ENCODE results near the gene KIAA0040.
"Not testable (repeated sequence)": the region's sequence is repeated elsewhere in the genome, so short reads cannot be mapped to it uniquely, and the experiment has no call there.

The KIAA0040 gene

GRCh38 chr1:175130649-175131045, 61.9 kb downstream of the KIAA0040 start:
- Mint-ChIP-seq H3K9me3 (no peaks in the 10 kb centered on the region), H3K27me3 (no peaks in the 10 kb centered on the region), H3K36me3 (ENCODE audit: low read depth) (no peaks in the 10 kb centered on the region), H3K27ac (no peak overlapping the region), H3K4me3 (no peak overlapping the region), H3K4me1 (ENCODE audit: low read depth) (peaks cover 51% of the 10 kb centered on the region)
- intact Hi-C loops (cut with micrococcal nuclease), result no loop called here

DNA sequence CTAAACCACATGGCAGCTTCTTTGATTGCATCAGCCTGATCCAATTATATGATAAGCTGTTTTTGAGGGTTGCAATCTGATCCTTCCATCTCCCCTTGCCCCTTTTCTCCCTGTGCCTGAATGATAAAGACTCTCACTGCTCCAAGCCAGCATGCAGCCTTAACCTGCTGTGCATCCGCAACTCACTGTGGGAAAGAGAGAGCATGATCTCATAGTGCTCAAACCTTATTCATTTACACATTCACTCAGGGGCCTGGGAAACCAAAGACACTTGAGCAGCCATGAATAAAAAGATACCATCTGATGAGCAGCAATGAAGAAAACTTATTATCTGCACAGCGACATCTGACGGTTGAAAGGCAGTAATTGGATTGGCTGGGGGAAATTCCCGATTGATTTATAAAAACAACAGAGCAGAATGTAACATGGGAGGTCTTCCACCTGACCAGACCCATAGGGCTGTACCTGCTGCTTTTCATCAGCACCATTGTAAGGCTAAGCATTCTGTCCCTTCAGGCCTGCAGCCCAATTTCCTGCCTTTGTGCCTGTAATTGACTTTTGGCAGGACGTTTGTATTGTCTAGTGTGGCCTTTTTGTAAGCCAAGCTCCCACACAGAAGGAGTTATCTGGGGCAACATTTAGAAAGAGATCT, 62.5 kb downstream of the KIAA0040 start:
- Mint-ChIP-seq H3K27me3 (no peaks in the 10 kb centered on the region), H3K4me1 (ENCODE audit: low read depth) (peaks cover 56% of the 10 kb centered on the region), H3K4me3 (no peak overlapping the region), H3K27ac (no peak overlapping the region), H3K36me3 (ENCODE audit: low read depth) (no peaks in the 10 kb centered on the region), H3K9me3 (no peaks in the 10 kb centered on the region)
- intact Hi-C loops (cut with micrococcal nuclease), result no loop called here

- no peak overlapping the region for H3K27ac Mint-ChIP-seq
- intact Hi-C loops (cut with micrococcal nuclease), result no loop called here
- no peaks in the 10 kb centered on the region for H3K36me3 Mint-ChIP-seq (ENCODE audit: low read depth)
- H3K4me1 Mint-ChIP-seq (ENCODE audit: low read depth), result peaks cover 57% of the 10 kb centered on the region
- H3K4me3 Mint-ChIP-seq, result no peak overlapping the region
- no peaks in the 10 kb centered on the region for H3K27me3 Mint-ChIP-seq
- no peaks in the 10 kb centered on the region for H3K9me3 Mint-ChIP-seq
Measured at GRCh38 chr1:175129644-175129996, 63.0 kb downstream of the KIAA0040 start.

- Mint-ChIP-seq H3K27me3 (no peaks in the 10 kb centered on the region), H3K9me3 (no peaks in the 10 kb centered on the region), H3K27ac (no peak overlapping the region), H3K4me1 (ENCODE audit: low read depth) (peaks cover 55% of the 10 kb centered on the region), H3K36me3 (ENCODE audit: low read depth) (no peaks in the 10 kb centered on the region), H3K4me3 (no peak overlapping the region)
- intact Hi-C loops (cut with micrococcal nuclease), result no loop called here
Measured at GRCh38 chr1:175129182-175129581, 63.4 kb downstream of the KIAA0040 start.

- Mint-ChIP-seq H3K27me3 (no peaks in the 10 kb centered on the region), H3K27ac (peak overlapping the region; percentile 11), H3K4me3 (no peak overlapping the region), H3K4me1 (ENCODE audit: low read depth) (peaks cover 51% of the 10 kb centered on the region), H3K9me3 (no peaks in the 10 kb centered on the region), H3K36me3 (ENCODE audit: low read depth) (no peaks in the 10 kb centered on the region)
- intact Hi-C loops (cut with micrococcal nuclease), result no loop called here
Measured at GRCh38 chr1:175128523-175128922, 64.1 kb downstream of the KIAA0040 start.

- H3K4me1 Mint-ChIP-seq (ENCODE audit: low read depth), result peaks cover 48% of the 10 kb centered on the region
- H3K36me3 Mint-ChIP-seq (ENCODE audit: low read depth), result no peaks in the 10 kb centered on the region
- intact Hi-C loops (cut with micrococcal nuclease), result no loop called here
- no peak overlapping the region for H3K4me3 Mint-ChIP-seq
- no peaks in the 10 kb centered on the region for H3K27me3 Mint-ChIP-seq
- no peaks in the 10 kb centered on the region for H3K9me3 Mint-ChIP-seq
- no peak overlapping the region for H3K27ac Mint-ChIP-seq
Measured at GRCh38 chr1:175127565-175127964, 65.0 kb downstream of the KIAA0040 start.

DNA sequence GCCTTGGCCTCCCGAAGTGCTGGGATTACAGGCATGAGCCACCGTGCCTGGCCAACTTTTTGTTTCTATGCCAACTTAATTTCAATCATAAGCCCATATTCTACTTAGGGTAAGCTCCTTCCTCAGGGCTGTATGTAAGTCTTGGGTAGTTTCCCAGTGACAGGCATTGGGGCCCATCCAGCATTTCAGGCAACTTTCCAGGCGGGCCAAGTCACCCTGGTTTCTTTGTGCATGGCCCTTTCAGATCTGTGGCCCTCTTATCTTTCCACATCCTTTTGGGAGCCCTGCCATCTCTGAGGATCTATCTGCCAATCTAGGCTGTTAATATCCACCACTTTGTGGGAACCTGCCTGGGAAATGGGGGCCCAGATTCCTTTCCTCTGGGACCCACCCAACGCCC, 66.2 kb downstream of the KIAA0040 start:
- H3K27me3 Mint-ChIP-seq, result no peaks in the 10 kb centered on the region
- H3K36me3 Mint-ChIP-seq (ENCODE audit: low read depth), result no peaks in the 10 kb centered on the region
- H3K27ac Mint-ChIP-seq, result peak overlapping the region; percentile 23
- no peaks in the 10 kb centered on the region for H3K9me3 Mint-ChIP-seq
- intact Hi-C loops (cut with micrococcal nuclease), result no loop called here
- peaks cover 48% of the 10 kb centered on the region for H3K4me1 Mint-ChIP-seq (ENCODE audit: low read depth)
- no peak overlapping the region for H3K4me3 Mint-ChIP-seq

DNA sequence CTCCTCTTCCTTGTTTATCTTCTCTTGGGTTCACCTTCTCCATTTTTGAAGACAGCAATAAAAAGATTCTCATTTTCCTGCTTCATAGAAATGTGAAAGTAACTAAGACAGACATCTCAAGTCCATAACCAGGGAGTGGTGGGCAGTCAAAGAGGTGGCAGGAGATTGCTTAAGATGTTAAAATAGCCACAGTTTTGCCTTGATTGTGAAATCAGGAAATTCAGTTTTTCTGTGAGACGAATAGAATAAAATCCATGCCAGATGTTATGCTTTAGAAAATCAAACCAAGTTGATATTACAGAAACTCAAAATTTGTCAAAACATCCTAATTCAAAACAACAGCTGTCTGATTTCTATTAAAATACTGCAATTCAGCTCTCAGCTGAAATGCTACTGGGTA, 67.7 kb downstream of the KIAA0040 start:
- H3K9me3 Mint-ChIP-seq, result no peaks in the 10 kb centered on the region
- no peaks in the 10 kb centered on the region for H3K36me3 Mint-ChIP-seq (ENCODE audit: low read depth)
- H3K4me1 Mint-ChIP-seq (ENCODE audit: low read depth), result peaks cover 45% of the 10 kb centered on the region
- H3K4me3 Mint-ChIP-seq, result no peak overlapping the region
- intact Hi-C loops (cut with micrococcal nuclease), result loop anchor here (1.0 kb wide), 1 partner anchor 96 kb away; no protein-coding TSS in a partner anchor
- no peaks in the 10 kb centered on the region for H3K27me3 Mint-ChIP-seq
- no peak overlapping the region for H3K27ac Mint-ChIP-seq

- intact Hi-C loops (cut with micrococcal nuclease), result no loop called here
- H3K9me3 Mint-ChIP-seq, result no peaks in the 10 kb centered on the region
- peaks cover 16% of the 10 kb centered on the region for H3K4me1 Mint-ChIP-seq (ENCODE audit: low read depth)
- no peaks in the 10 kb centered on the region for H3K36me3 Mint-ChIP-seq (ENCODE audit: low read depth)
- H3K27me3 Mint-ChIP-seq, result no peaks in the 10 kb centered on the region
- H3K4me3 Mint-ChIP-seq, result no peak overlapping the region
- no peak overlapping the region for H3K27ac Mint-ChIP-seq
Measured at GRCh38 chr1:175120511-175120910, 72.1 kb downstream of the KIAA0040 start.

DNA sequence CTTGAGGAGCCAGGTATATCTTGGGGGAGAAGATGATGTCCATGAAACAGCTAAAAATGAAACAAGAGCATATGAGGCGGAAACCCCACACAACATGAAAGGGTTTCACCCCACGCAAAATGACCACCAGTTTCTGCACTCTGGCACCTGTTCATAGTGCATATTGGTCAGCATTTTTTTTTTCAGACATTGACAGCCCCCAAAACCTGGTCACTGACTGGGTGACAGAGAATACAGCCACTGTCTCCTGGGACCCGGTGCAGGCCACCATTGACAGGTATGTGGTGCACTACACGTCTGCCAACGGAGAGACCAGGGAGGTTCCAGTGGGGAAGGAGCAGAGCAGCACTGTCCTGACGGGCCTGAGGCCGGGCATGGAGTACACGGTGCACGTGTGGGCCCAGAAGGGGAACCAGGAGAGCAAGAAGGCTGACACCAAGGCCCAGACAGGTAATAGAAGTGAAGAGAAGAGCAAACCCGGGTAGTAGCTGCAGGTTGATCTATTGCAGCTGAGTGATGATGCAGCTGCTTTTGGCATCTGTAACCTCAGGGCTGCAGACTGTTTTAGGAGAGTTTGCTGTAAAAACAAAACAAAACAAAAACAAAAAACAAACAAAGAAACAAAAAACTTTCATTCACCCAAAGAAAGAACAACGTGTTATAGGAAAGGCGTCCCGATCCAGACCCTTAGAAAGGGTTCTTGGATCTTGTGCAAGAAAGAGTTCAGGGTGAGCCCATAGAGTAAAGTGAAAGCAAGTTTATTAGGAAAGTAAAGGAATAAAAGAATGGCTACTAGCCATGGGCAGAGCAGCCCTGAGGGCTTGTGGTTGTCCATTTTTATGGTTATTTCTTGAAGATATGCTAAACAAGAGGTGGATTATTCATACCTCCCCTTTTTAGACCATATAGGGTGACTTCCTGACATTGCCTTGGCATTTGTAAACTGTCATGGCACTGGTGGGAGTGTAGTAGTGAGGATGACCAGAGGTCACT, 73.9 kb downstream of the KIAA0040 start:
- peaks cover 5% of the 10 kb centered on the region for H3K4me1 Mint-ChIP-seq (ENCODE audit: low read depth)
- no peak overlapping the region for H3K4me3 Mint-ChIP-seq
- intact Hi-C loops (cut with micrococcal nuclease), result no loop called here
- H3K36me3 Mint-ChIP-seq (ENCODE audit: low read depth), result no peaks in the 10 kb centered on the region
- peaks cover 10% of the 10 kb centered on the region for H3K9me3 Mint-ChIP-seq
- no peak overlapping the region for H3K27ac Mint-ChIP-seq
- H3K27me3 Mint-ChIP-seq, result no peaks in the 10 kb centered on the region

- Mint-ChIP-seq H3K27ac (no peak overlapping the region), H3K4me1 (ENCODE audit: low read depth) (no peaks in the 10 kb centered on the region), H3K4me3 (no peak overlapping the region), H3K27me3 (no peaks in the 10 kb centered on the region), H3K9me3 (peaks cover 22% of the 10 kb centered on the region), H3K36me3 (ENCODE audit: low read depth) (no peaks in the 10 kb centered on the region)
- intact Hi-C loops (cut with micrococcal nuclease), result no loop called here
Measured at GRCh38 chr1:175116903-175117302, 75.7 kb downstream of the KIAA0040 start.

GRCh38 chr1:175116210-175116798, 76.3 kb downstream of the KIAA0040 start:
- H3K4me1 Mint-ChIP-seq (ENCODE audit: low read depth), result no peaks in the 10 kb centered on the region
- no peaks in the 10 kb centered on the region for H3K27me3 Mint-ChIP-seq
- no peak overlapping the region for H3K27ac Mint-ChIP-seq
- no peaks in the 10 kb centered on the region for H3K36me3 Mint-ChIP-seq (ENCODE audit: low read depth)
- no peak overlapping the region for H3K4me3 Mint-ChIP-seq
- intact Hi-C loops (cut with micrococcal nuclease), result no loop called here
- peaks cover 22% of the 10 kb centered on the region for H3K9me3 Mint-ChIP-seq

- no peaks in the 10 kb centered on the region for H3K4me1 Mint-ChIP-seq (ENCODE audit: low read depth)
- intact Hi-C loops (cut with micrococcal nuclease), result no loop called here
- no peaks in the 10 kb centered on the region for H3K27me3 Mint-ChIP-seq
- H3K4me3 Mint-ChIP-seq, result no peak overlapping the region
- H3K9me3 Mint-ChIP-seq, result peaks cover 22% of the 10 kb centered on the region
- no peak overlapping the region for H3K27ac Mint-ChIP-seq
- no peaks in the 10 kb centered on the region for H3K36me3 Mint-ChIP-seq (ENCODE audit: low read depth)
Measured at GRCh38 chr1:175114996-175115395, 77.6 kb downstream of the KIAA0040 start.

DNA sequence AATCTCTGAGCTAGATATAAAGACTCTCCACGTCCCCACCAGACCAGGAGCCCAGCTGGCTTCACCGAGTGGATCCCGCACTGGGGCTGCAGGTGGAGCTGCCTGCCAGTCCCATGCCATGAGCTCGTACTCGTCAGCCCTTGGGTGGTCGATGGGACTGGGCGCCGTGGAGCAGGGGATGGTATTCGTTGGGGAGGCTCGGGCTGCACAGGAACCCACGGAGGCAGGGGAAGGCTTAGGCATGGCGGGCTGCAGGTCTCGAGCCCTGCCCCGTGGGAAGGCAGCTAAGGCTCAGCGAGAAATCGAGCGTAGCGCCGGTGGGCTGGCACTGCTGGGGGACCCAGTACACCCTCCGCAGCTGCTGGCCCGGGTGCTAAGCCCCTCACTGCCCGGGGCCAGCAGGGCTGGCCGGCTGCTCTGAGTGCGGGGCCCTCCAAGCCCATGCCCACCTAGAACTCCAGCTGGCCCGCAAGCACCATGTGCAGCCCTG, 84.2 kb downstream of the KIAA0040 start:
- H3K4me1 Mint-ChIP-seq (ENCODE audit: low read depth); H3K27me3 Mint-ChIP-seq; H3K27ac Mint-ChIP-seq; H3K36me3 Mint-ChIP-seq (ENCODE audit: low read depth); intact Hi-C loops (cut with micrococcal nuclease); H3K4me3 Mint-ChIP-seq: not testable (repeated sequence)
- peaks cover 32% of the 10 kb centered on the region for H3K9me3 Mint-ChIP-seq

All from dendritic cell treated with granulocyte-macrophage colony-stimulating factor and Interleukin-4, amounts not matched to agents 40 ng/mL and 50 ng/mL, for 4 days (primary cell).